Fibroblast of lung (primary cell): ENCODE measurements around the gene CHMP6. TPM values are rescaled to one million over a fixed set of nuclear protein-coding genes. Genes with fewer than 3 reads are reported as not detected.

ENCODE experiments used
- DNase-seq, 2 donors: peaks; one replicate each; pipeline versions ENCODE4 v3.0.0 to v3.0.0-alpha.2; 2010; ENCODE audit warnings: low read depth in 2 of 2
- H2AFZ ChIP-seq: 2 replicates; pipeline ENCODE4 v1.5.1; 2012; ENCODE audit warnings: low read length, control low read depth, inconsistent platforms
- H3K27ac ChIP-seq: 2 replicates; pipeline ENCODE4 v1.5.1; 2011; ENCODE audit warnings: low read length, control low read depth; ENCODE audit not compliant: insufficient read depth
- H3K27me3 ChIP-seq: 2 replicates; pipeline ENCODE4 v1.5.1; 2011; ENCODE audit warnings: mild to moderate bottlenecking, low read length; ENCODE audit not compliant: control insufficient read depth, insufficient read depth
- H3K36me3 ChIP-seq: 2 replicates; pipeline ENCODE4 v1.5.1; 2011; ENCODE audit warnings: low read length; ENCODE audit not compliant: control insufficient read depth, insufficient read depth
- H3K4me1 ChIP-seq: 2 replicates; pipeline ENCODE4 v1.5.1; 2011; ENCODE audit warnings: low read length; ENCODE audit not compliant: control insufficient read depth, insufficient read depth; ENCODE audit errors: extremely low read depth
- H3K4me2 ChIP-seq: 2 replicates; pipeline ENCODE4 v1.5.1; 2011; ENCODE audit warnings: low read length, control low read depth; ENCODE audit not compliant: insufficient read depth; ENCODE audit errors: extremely low read depth
- H3K4me3 ChIP-seq, 4 experiments: fragments of 200-600 bp in 1 of 4; sonication (generic) in 1 of 4; replicated peaks in 1 of 4; 2 replicates each; pipeline ENCODE4 v1.5.1; 2011 to 2016; ENCODE audit warnings: low read length in 4 of 4, low read depth in 3 of 4, mild to moderate bottlenecking in 3 of 4, control low read depth in 2 of 4, inconsistent platforms in 1 of 4, mixed read lengths in 1 of 4; ENCODE audit not compliant: insufficient read depth in 1 of 4; ENCODE audit errors: control extremely low read depth in 1 of 4
- H3K79me2 ChIP-seq: 2 replicates; pipeline ENCODE4 v1.5.1; 2012; ENCODE audit warnings: mild to moderate bottlenecking, low read length, inconsistent platforms; ENCODE audit not compliant: control insufficient read depth, insufficient read depth
- H3K9ac ChIP-seq: 2 replicates; pipeline ENCODE4 v1.5.1; 2011; ENCODE audit warnings: mild to moderate bottlenecking, low read length, control low read depth; ENCODE audit not compliant: insufficient read depth
- H3K9me3 ChIP-seq: 2 replicates; pipeline ENCODE4 v1.5.1; 2012; ENCODE audit warnings: low read depth, low read length; ENCODE audit not compliant: control insufficient read depth, insufficient read depth
- H4K20me1 ChIP-seq: 2 replicates; pipeline ENCODE4 v1.5.1; 2011; ENCODE audit warnings: low read length; ENCODE audit not compliant: control insufficient read depth, insufficient read depth; ENCODE audit errors: extremely low read depth
- CTCF ChIP-seq, 2 donors: IDR thresholded peaks in 1 of 2; conservative IDR thresholded peaks in 1 of 2; 1 replicate in 1 of 2; 2 replicates in 1 of 2; pipeline ENCODE4 v1.5.1; 2011 to 2012; ENCODE audit warnings: low read length in 2 of 2, control low read depth in 1 of 2, inconsistent platforms in 1 of 2, low read depth in 1 of 2, mild to moderate bottlenecking in 1 of 2
- EZH2 ChIP-seq: IDR thresholded peaks from 2 replicates; pipeline ENCODE4 v1.5.1; 2012; ENCODE audit warnings: low read length, control low read depth, mild to moderate bottlenecking; ENCODE audit errors: missing control alignments
- polyA plus RNA-seq, 2 donors: library from polyadenylated mRNA; depleted of rRNA in 1 of 2; stranded (reverse) in 1 of 2; unstranded in 1 of 2; fragments of >200 nt; gene quantifications; 2 replicates each; pipeline ENCODE4 v1.2.1, GENCODE V29; 2011 to 2012; ENCODE audit warnings: missing spikeins in 1 of 2
- total RNA-seq: library from RNA; depleted of rRNA; stranded (reverse); fragments of >200 nt; gene quantifications from 2 replicates; pipeline ENCODE4 v1.2.1, GENCODE V29; 2014

CHMP6 gene
- total and polyA plus RNA-seq, 2 donors (not counting 1 experiment from before 2014, with no cell fraction given) = 11.2 to 30.1 TPM

GRCh38 chr17:80987941-80988461 is 3.6 kb upstream of the CHMP6 start:
- H3K4me2 ChIP-seq = no peak overlapping the region
- no peak overlapping the region for H3K27ac ChIP-seq
- H3K4me1 ChIP-seq = peaks cover 4% of the 10 kb centered on the region
- H4K20me1 ChIP-seq = no peaks in the 10 kb centered on the region
- H3K4me3 ChIP-seq = no peak overlapping the region
- TF ChIP-seq EZH2 = no peak
- TF ChIP-seq CTCF (conservative IDR thresholded peaks at IDR 0.05 in 1 of 2, IDR thresholded peaks at IDR 0.05 in 1 of 2; ENCODE audit: low read depth in 1 of 2, low read length in 2 of 2) = no peak
- no peaks in the 10 kb centered on the region for H3K27me3 ChIP-seq
- H3K9me3 ChIP-seq = no peaks in the 10 kb centered on the region
- no peak overlapping the region for H3K9ac ChIP-seq
- no peak overlapping the region for H2AFZ ChIP-seq
- DNase-seq = no peak
- no peaks in the 10 kb centered on the region for H3K36me3 ChIP-seq
- no peaks in the 10 kb centered on the region for H3K79me2 ChIP-seq

GRCh38 chr17:80989586-80989913 is 2.1 kb upstream of the CHMP6 start:
- no peaks in the 10 kb centered on the region for H3K9me3 ChIP-seq
- no peaks in the 10 kb centered on the region for H4K20me1 ChIP-seq
- no peaks in the 10 kb centered on the region for H3K27me3 ChIP-seq
- no peak overlapping the region for H3K27ac ChIP-seq
- H3K36me3 ChIP-seq = no peaks in the 10 kb centered on the region
- no peak overlapping the region for H3K9ac ChIP-seq
- no peak overlapping the region for H3K4me2 ChIP-seq
- H3K4me3 ChIP-seq = no peak overlapping the region
- H2AFZ ChIP-seq = no peak overlapping the region
- TF ChIP-seq EZH2 = no peak
- TF ChIP-seq CTCF (conservative IDR thresholded peaks at IDR 0.05 in 1 of 2, IDR thresholded peaks at IDR 0.05 in 1 of 2; ENCODE audit: low read depth in 1 of 2, low read length in 2 of 2) = no peak
- no peak for DNase-seq
- H3K79me2 ChIP-seq = peaks cover 4% of the 10 kb centered on the region
- peaks cover 4% of the 10 kb centered on the region for H3K4me1 ChIP-seq

- no peaks in the 10 kb centered on the region for H3K9me3 ChIP-seq
- TF ChIP-seq CTCF (conservative IDR thresholded peaks at IDR 0.05 in 1 of 2, IDR thresholded peaks at IDR 0.05 in 1 of 2; ENCODE audit: low read depth in 1 of 2, low read length in 2 of 2) (no peak), EZH2 (no peak)
- no peak for DNase-seq
- H3K79me2 ChIP-seq = peaks cover 4% of the 10 kb centered on the region
- peak overlapping the region; percentile 94 for H3K4me2 ChIP-seq
- H3K36me3 ChIP-seq = peaks cover 8% of the 10 kb centered on the region
- H3K4me3 ChIP-seq = peak overlapping the region; percentile 62 to 75 (median 70)
- H4K20me1 ChIP-seq = no peaks in the 10 kb centered on the region
- no peaks in the 10 kb centered on the region for H3K4me1 ChIP-seq
- peak overlapping the region; percentile 97 for H2AFZ ChIP-seq
- no peak overlapping the region for H3K27ac ChIP-seq
- peak overlapping the region; percentile 85 for H3K9ac ChIP-seq
- H3K27me3 ChIP-seq = no peaks in the 10 kb centered on the region
Observed at GRCh38 chr17:80990921-80991644, 558 bp upstream of the CHMP6 start.
